B cell (primary cell): ENCODE results near the gene NTHL1. TPM values are rescaled to one million over a fixed set of nuclear protein-coding genes. Genes with fewer than 3 reads are reported as not detected.

Source experiments
- ATAC-seq: fragments of 200-7000 bp; cut with Tn5 transposase; one replicate; pipeline ENCODE4 v1.10.0; 2021; ENCODE audit warnings: low read depth, mild to moderate bottlenecking, moderate number of reproducible peaks, moderate library complexity
- CTCF ChIA-PET: fragments of 350-600 bp; sonication (Branson Sonifier 250); formaldehyde crosslinking; loops from one replicate; lab custom pipeline; 2021; ENCODE audit warnings: antibody characterized with exemption, inconsistent platforms; lab: Charles Lee
- POLR2A ChIA-PET: fragments of 350-600 bp; sonication (Branson Sonifier 250); formaldehyde crosslinking; loops from one replicate; lab custom pipeline; 2021; ENCODE audit warnings: antibody characterized with exemption; lab: Charles Lee
- DNase-seq: peaks from one replicate; pipeline ENCODE4 v3.0.0; 2013
- H2AFZ ChIP-seq: 2 replicates; pipeline ENCODE4 v1.6.1; 2012; ENCODE audit warnings: mild to moderate bottlenecking, low read depth, low read length; ENCODE audit not compliant: insufficient read depth, poor library complexity, severe bottlenecking
- H3K27ac ChIP-seq, 2 donors: 1 replicate in 1 of 2; 2 replicates in 1 of 2; pipeline ENCODE4 v1.5.1; 2012 to 2013; ENCODE audit warnings: low read length in 2 of 2, mild to moderate bottlenecking in 2 of 2, moderate library complexity in 1 of 2
- H3K27me3 ChIP-seq, 4 experiments: fragments of 200-600 bp in 1 of 4; sonication (generic) in 1 of 4; replicated peaks in 1 of 4; 1 replicate in 2 of 4; 2 replicates in 2 of 4; pipeline versions ENCODE4 v1.6.1 to v1.7.0; 2013 to 2016; ENCODE audit warnings: low read length in 3 of 4, mild to moderate bottlenecking in 2 of 4, mixed read lengths in 1 of 4, moderate library complexity in 1 of 4; ENCODE audit not compliant: insufficient read depth in 4 of 4, control insufficient read depth in 3 of 4; ENCODE audit errors: control extremely low read depth in 1 of 4
- H3K36me3 ChIP-seq, 2 experiments: replicated peaks in 1 of 2; 1 replicate in 1 of 2; 2 replicates in 1 of 2; pipeline versions ENCODE4 v1.6.1 to v1.7.1; 2013; ENCODE audit warnings: low read length in 1 of 2; ENCODE audit not compliant: insufficient read depth in 2 of 2, control insufficient read depth in 1 of 2; ENCODE audit errors: control extremely low read depth in 1 of 2, extremely low read depth in 1 of 2
- H3K4me1 ChIP-seq, 2 donors: fragments of 200-600 bp in 1 of 2; sonication (generic) in 1 of 2; 1 replicate in 1 of 2; 2 replicates in 1 of 2; pipeline versions ENCODE4 v1.5.1 to v1.6.1; 2013 to 2017; ENCODE audit warnings: low read length in 2 of 2; ENCODE audit not compliant: control insufficient read depth in 2 of 2, insufficient read depth in 2 of 2
- H3K4me2 ChIP-seq: replicated peaks from 2 replicates; pipeline ENCODE3; 2012; ENCODE audit warnings: mild to moderate bottlenecking, low read depth, low read length; ENCODE audit not compliant: poor library complexity, severe bottlenecking
- H3K4me3 ChIP-seq, 5 experiments: fragments of 200-600 bp in 1 of 5; sonication (generic) in 1 of 5; 1 replicate in 3 of 5; 2 replicates in 2 of 5; pipeline versions ENCODE4 v1.5.1 to v1.7.0; 2011 to 2016; ENCODE audit warnings: low read length in 4 of 5, mild to moderate bottlenecking in 4 of 5, low read depth in 2 of 5, control low read depth in 1 of 5, moderate library complexity in 1 of 5; ENCODE audit not compliant: insufficient read depth in 1 of 5; ENCODE audit errors: control extremely low read depth in 1 of 5, extremely low read depth in 1 of 5
- H3K79me2 ChIP-seq: fragments of 200-600 bp; sonication (generic); one replicate; pipeline ENCODE4 v1.6.0; 2016; ENCODE audit warnings: low read length; ENCODE audit not compliant: control insufficient read depth, insufficient read depth
- H3K9ac ChIP-seq: fragments of 200-600 bp; sonication (generic); 2 replicates; pipeline ENCODE4 v1.6.1; 2017; ENCODE audit warnings: mild to moderate bottlenecking, low read length, moderate library complexity
- H3K9me3 ChIP-seq, 3 donors: one replicate each; pipeline versions ENCODE4 v1.6.1 to v1.7.1; 2013; ENCODE audit warnings: low read length in 2 of 3; ENCODE audit not compliant: control insufficient read depth in 2 of 3, insufficient read depth in 1 of 3; ENCODE audit errors: control extremely low read depth in 1 of 3
- H4K20me1 ChIP-seq: 2 replicates; pipeline ENCODE4 v1.6.0; 2012; ENCODE audit warnings: mild to moderate bottlenecking, low read length; ENCODE audit not compliant: insufficient read depth, control insufficient read depth, poor library complexity, severe bottlenecking
- H3K27ac Mint-ChIP-seq: one replicate; pipeline ENCODE4 v1.8.0; 2021; ENCODE audit warnings: mixed read lengths
- H3K27me3 Mint-ChIP-seq: one replicate; pipeline ENCODE4 v1.8.0; 2021; ENCODE audit warnings: mixed read lengths
- H3K4me1 Mint-ChIP-seq: one replicate; pipeline ENCODE4 v1.8.0; 2021; ENCODE audit warnings: mixed read lengths
- H3K4me3 Mint-ChIP-seq: one replicate; pipeline ENCODE4 v1.8.0; 2021; ENCODE audit warnings: mixed read lengths
- H3K9me3 Mint-ChIP-seq: one replicate; pipeline ENCODE4 v1.8.0; 2022; ENCODE audit warnings: mixed read lengths; ENCODE audit not compliant: insufficient read depth
- CTCF ChIP-seq: fragments of 200-600 bp; IDR thresholded peaks from one replicate; pipeline ENCODE4 v1.8.0; 2022; ENCODE audit warnings: antibody characterized with exemption, mild to moderate bottlenecking
- EZH2 ChIP-seq: IDR thresholded peaks from 2 replicates; pipeline ENCODE4 v1.6.1; 2012; ENCODE audit warnings: borderline replicate concordance, low read depth, mild to moderate bottlenecking, moderate library complexity, low read length; ENCODE audit not compliant: insufficient read depth, poor library complexity, severe bottlenecking
- WGBS: methylation state at CpG from one replicate; pipeline ENCODE4 v1.1.5; 2013; ENCODE audit warnings: missing lambda C conversion rate; ENCODE audit not compliant: insufficient coverage; 5-methylcytosine and 5-hydroxymethylcytosine counted together
- intact Hi-C: fragments of 100-400 bp; cut with micrococcal nuclease; formaldehyde crosslinking; loops from one replicate; pipeline ENCODE4 v1.10.0; 2022
- polyA plus RNA-seq: library from polyadenylated mRNA; depleted of rRNA; stranded (reverse); fragments of >200 nt; gene quantifications from 2 replicates; pipeline ENCODE4 v1.2.3, GENCODE V29; 2012
- total RNA-seq, 2 donors: library from RNA; stranded (reverse); fragments of 120-200 nt in 1 of 2; gene quantifications; 1 replicate in 1 of 2; 2 replicates in 1 of 2; pipeline versions ENCODE4 v1.2.3 to v1.2.4, GENCODE V29; 2013 to 2022

The NTHL1 gene
- total and polyA plus RNA-seq, 2 donors (not counting 1 experiment from before 2014, with no cell fraction given) = 17.5 to 27.6 TPM

GRCh38 chr16:2090481-2090776, 42.8 kb upstream of the NTHL1 start:
- POLR2A ChIA-PET = no interaction called here

More at GRCh38 chr16:2090481-2090776, 42.8 kb upstream of the NTHL1 start:
- no peaks in the 10 kb centered on the region for H4K20me1 ChIP-seq
- DNase-seq (no peak), ATAC-seq (no peak)
- H3K9me3 Mint-ChIP-seq = no peaks in the 10 kb centered on the region
- H3K4me2 ChIP-seq = no peak overlapping the region
- no peak overlapping the region for H3K27ac ChIP-seq
- peaks cover 0 to 15% of the 10 kb centered on the region in 2 donors for H3K4me1 ChIP-seq
- H3K4me3 ChIP-seq = no peak overlapping the region
- H3K4me1 Mint-ChIP-seq = peaks cover 7% of the 10 kb centered on the region
- H3K9me3 ChIP-seq = no peaks in the 10 kb centered on the region
- H2AFZ ChIP-seq = no peak overlapping the region
- H3K36me3 ChIP-seq = peaks cover 0 to 38% of the 10 kb centered on the region in 2 experiments
- H3K27ac Mint-ChIP-seq = no peak overlapping the region
- no peak overlapping the region for H3K4me3 Mint-ChIP-seq
- TF ChIP-seq CTCF (no peak), EZH2 (no peak)
- CTCF ChIA-PET = no interaction called here
- H3K79me2 ChIP-seq = no peaks in the 10 kb centered on the region
- intact Hi-C loops = no loop called here
- H3K27me3 Mint-ChIP-seq = no peaks in the 10 kb centered on the region
- H3K9ac ChIP-seq = no peak overlapping the region
- over 99% methylated on average over 14 of the region's 14 CpGs for WGBS
- H3K27me3 ChIP-seq = no peaks in the 10 kb centered on the region
